HepG2 (cell line): ENCODE data around the gene HMGCS2. TPM values are rescaled to one million over a fixed set of nuclear protein-coding genes. Genes with fewer than 3 reads are reported as not detected.

ENCODE experiments used
- ATAC-seq: fragments of 200-7000 bp; cut with Tn5 transposase; 3 replicates; pipeline ENCODE4 v1.9.1; 2020; ENCODE audit warnings: mild to moderate bottlenecking, moderate library complexity
- BruUV-seq: library from RNA; stranded (reverse); fragments of 400-500 nt; replicated peaks from 2 replicates; lab custom pipeline; 2021; lab: Mats Ljungman, UMichigan
- CTCF ChIA-PET: fragments of 300-600 bp; formaldehyde crosslinking; extraction: SDS; loops from one replicate; lab custom pipeline; 2021; ENCODE audit warnings: low total read pairs, inconsistent platforms, low intra/inter-chr PET ratio; lab: Yijun Ruan, JAX
- POLR2A ChIA-PET: fragments of 350-600 bp; sonication (Branson Sonifier 250); formaldehyde crosslinking; loops from one replicate; lab custom pipeline; 2020; ENCODE audit warnings: antibody characterized with exemption, inconsistent platforms; lab: Yijun Ruan, JAX
- DNase-seq: peaks from one replicate; pipeline ENCODE4 v3.0.0-alpha.2; 2015; ENCODE audit warnings: low spot score
- FAIRE-seq: peaks from 3 replicates; lab custom pipeline; 2011; peaks lifted over from hg19 to GRCh38; lab: Jason Lieb, UNC
- H2AFZ ChIP-seq: one replicate; pipeline ENCODE4 v1.6.1; 2011; ENCODE audit warnings: low read length, inconsistent platforms
- H3K27ac ChIP-seq: fragments of 300-600 bp; 3 replicates; pipeline ENCODE4 v1.8.0; 2011; ENCODE audit warnings: mixed run types, mild to moderate bottlenecking, mixed read lengths, low read length, inconsistent platforms; ENCODE audit not compliant: insufficient read depth; ENCODE audit errors: extremely low read length
- H3K27me3 ChIP-seq, 2 experiments: fragments of 200-600 bp in 1 of 2; 2 replicates in 1 of 2; 3 replicates in 1 of 2; pipeline versions ENCODE4 v1.6.0 to v1.8.0; 2011; ENCODE audit warnings: low read length in 2 of 2, mild to moderate bottlenecking in 2 of 2, moderate library complexity in 2 of 2, inconsistent platforms in 1 of 2; ENCODE audit not compliant: insufficient read depth in 2 of 2, control insufficient read depth in 1 of 2
- H3K36me3 ChIP-seq, 2 experiments: fragments of 200-600 bp in 1 of 2; replicated peaks in 1 of 2; 2 replicates in 1 of 2; 3 replicates in 1 of 2; pipeline versions ENCODE4 v1.5.1 to v1.8.0; 2011; ENCODE audit warnings: low read length in 2 of 2, inconsistent platforms in 1 of 2; ENCODE audit not compliant: insufficient read depth in 2 of 2, control insufficient read depth in 1 of 2
- H3K4me1 ChIP-seq: 2 replicates; pipeline ENCODE4 v1.5.1; 2012; ENCODE audit warnings: low read length, inconsistent platforms; ENCODE audit not compliant: insufficient read depth
- H3K4me2 ChIP-seq: 2 replicates; pipeline ENCODE4 v1.6.0; 2011; ENCODE audit warnings: low read depth, low read length, inconsistent platforms
- H3K4me3 ChIP-seq, 3 experiments: fragments of 200-600 bp in 1 of 3; sonication (generic), shearing (Covaris generic) in 1 of 3; replicated peaks in 1 of 3; 2 replicates each; pipeline ENCODE4 v1.5.1; 2011 to 2016; ENCODE audit warnings: low read length in 3 of 3, inconsistent platforms in 2 of 3, low read depth in 2 of 3, mild to moderate bottlenecking in 2 of 3, control low read depth in 1 of 3, mixed read lengths in 1 of 3; ENCODE audit not compliant: insufficient read depth in 1 of 3
- H3K79me2 ChIP-seq: one replicate; pipeline ENCODE4 v1.6.1; 2011; ENCODE audit warnings: low read length, inconsistent platforms; ENCODE audit not compliant: insufficient read depth
- H3K9ac ChIP-seq: 2 replicates; pipeline ENCODE4 v1.6.0; 2011; ENCODE audit warnings: mild to moderate bottlenecking, low read depth, low read length, inconsistent platforms; ENCODE audit not compliant: insufficient read depth
- H3K9me3 ChIP-seq: 2 replicates; pipeline ENCODE4 v1.5.1; 2012; ENCODE audit warnings: mild to moderate bottlenecking, low read length
- H4K20me1 ChIP-seq: 2 replicates; pipeline ENCODE4 v1.6.0; 2011; ENCODE audit warnings: inconsistent platforms, mild to moderate bottlenecking, low read length, moderate library complexity; ENCODE audit not compliant: insufficient read depth
- NFE2L2 ChIP-seq: fragments of 150-350 bp; IDR thresholded peaks from 2 replicates; pipeline ENCODE4 v1.6.1; 2014; ENCODE audit warnings: low read length
- PPARG ChIP-seq: conservative IDR thresholded peaks from 2 replicates; pipeline ENCODE4 v1.6.1; 2016; ENCODE audit warnings: missing biosample characterization, missing genetic modification reagents
- SALL1 ChIP-seq: sonication (generic); formaldehyde crosslinking; IDR thresholded peaks from 2 replicates; pipeline ENCODE4 v1.8.0; 2022; ENCODE audit warnings: mild to moderate bottlenecking, missing genetic modification reagents
- SIX1 ChIP-seq: sonication (generic); formaldehyde crosslinking; IDR thresholded peaks from 2 replicates; pipeline ENCODE4 v1.4.0; 2020; ENCODE audit warnings: missing genetic modification reagents, borderline replicate concordance
- TEAD3 ChIP-seq: optimal IDR thresholded peaks from 2 replicates; pipeline ENCODE3; 2016; ENCODE audit warnings: borderline replicate concordance
- ZFP37 ChIP-seq: sonication (generic); formaldehyde crosslinking; IDR thresholded peaks from 2 replicates; pipeline ENCODE4 v1.4.0; 2020; ENCODE audit warnings: missing genetic modification reagents, borderline replicate concordance
- ZIK1 ChIP-seq: sonication (generic); formaldehyde crosslinking; IDR thresholded peaks from 2 replicates; pipeline ENCODE4 v1.5.0; 2020; ENCODE audit warnings: mild to moderate bottlenecking, low read depth, missing genetic modification reagents, borderline replicate concordance
- ZNF292 ChIP-seq: sonication (generic); formaldehyde crosslinking; IDR thresholded peaks from 2 replicates; pipeline ENCODE4 v1.8.1; 2022; ENCODE audit warnings: mild to moderate bottlenecking, low read depth, missing genetic modification reagents, borderline replicate concordance
- ZSCAN25 ChIP-seq: sonication (generic); formaldehyde crosslinking; IDR thresholded peaks from 2 replicates; pipeline ENCODE4 v1.8.0; 2022; ENCODE audit warnings: mild to moderate bottlenecking, missing genetic modification reagents
- whole genome bisulfite sequencing: methylation state at CpG from one replicate; pipeline ENCODE4 v1.1.6; 2017; ENCODE audit warnings: low lambda C conversion rate; 5-methylcytosine and 5-hydroxymethylcytosine counted together
- in situ Hi-C: cut with HindIII; loops from 2 replicates; pipeline ENCODE4 v1.10.0; 2017; ENCODE audit warnings: low pct_unique_long_range_greater_than_20kb; ENCODE audit not compliant: extremely low pct_ligation_motif_present
- intact Hi-C: fragments of 100-400 bp; cut with micrococcal nuclease; formaldehyde crosslinking; loops from one replicate; pipeline ENCODE4 v1.10.0; 2022; ENCODE audit not compliant: unreplicated experiment
- polyA plus RNA-seq, 8 experiments: library from polyadenylated mRNA; depleted of rRNA in 3 of 8; stranded (reverse) in 7 of 8; unstranded in 1 of 8; fragments of >200 nt; fragmentation: Illumina TruSeq in 4 of 8; extraction: Trizol in 4 of 8; gene quantifications; 2 replicates each; pipeline versions ENCODE4 v1.2.1 to v1.2.3, GENCODE V29; 2011 to 2016; ENCODE audit warnings: low read depth in 4 of 8, missing spikeins in 1 of 8, mixed read lengths in 1 of 8; ENCODE audit not compliant: insufficient read depth in 1 of 8
- total RNA-seq, 5 experiments: library from RNA; depleted of rRNA; stranded (reverse); fragments of >200 nt; fragmentation: Illumina TruSeq; extraction: Trizol; gene quantifications; 2 replicates each; pipeline ENCODE4 v1.2.3, GENCODE V29; 2016; ENCODE audit warnings: low read depth in 1 of 5
- TF ChIP-seq, protein P1 (sequence below): sonication (generic); formaldehyde crosslinking; IDR thresholded peaks from 2 replicates; pipeline ENCODE4 v1.4.0; 2020; ENCODE audit warnings: missing genetic modification reagents

HMGCS2 gene
- total and polyA plus RNA-seq, 2 of the 13 experiments (the other 11 are each of a cell fraction or from before 2014, with no cell fraction given), result 0.44 to 1.5 TPM

DNA sequence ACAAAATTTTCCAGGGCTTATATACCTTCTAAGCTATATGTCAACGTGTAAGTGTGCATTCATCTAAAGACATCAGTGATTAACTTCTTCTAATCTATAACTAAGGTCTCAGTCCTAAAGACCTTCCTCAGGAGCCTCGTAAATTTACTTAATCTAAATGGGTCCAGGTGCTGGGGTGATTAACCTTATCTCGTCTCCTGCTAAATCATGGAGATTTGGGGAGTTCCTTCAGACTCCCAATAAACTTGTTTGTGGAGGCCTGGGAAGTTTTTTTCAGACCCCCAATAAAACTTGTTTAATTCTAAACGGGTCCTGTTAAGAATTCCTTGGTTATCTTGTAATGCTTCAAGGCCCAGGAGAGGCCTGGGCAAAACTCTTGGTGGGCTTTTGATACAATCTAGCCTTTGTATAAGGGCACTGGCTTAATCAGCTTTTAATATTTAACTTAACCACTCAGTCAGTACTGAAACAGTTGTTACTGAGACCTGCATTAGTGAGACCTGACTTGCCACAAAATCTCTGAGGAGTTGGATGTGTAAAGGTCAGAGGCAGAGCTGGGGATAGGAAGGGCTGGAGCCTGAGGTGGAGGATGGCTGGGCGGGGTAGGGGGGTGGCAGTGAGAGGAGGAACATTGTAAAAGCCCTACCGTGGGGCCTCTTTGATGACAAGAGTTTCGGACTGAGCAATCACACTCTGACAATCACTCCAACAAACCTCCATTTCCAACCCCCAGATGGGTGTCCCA lies 6.2 kb upstream of the HMGCS2 start:
- peak overlapping the region; percentile 70 for H3K4me2 ChIP-seq
- no peak for DNase-seq
- TF ChIP-seq SIX1 (no peak), NFE2L2 (no peak), ZSCAN25 (peak; percentile 83), TEAD3 (CRISPR knock-in tag) (no peak), ZNF292 (0 out of 2 replicates have a peak, but pooled peaks have one; percentile 30), ZIK1 (no peak), ZFP37 (CRISPR knock-in tag) (no peak), SALL1 (CRISPR knock-in tag) (0 out of 2 replicates have a peak, but pooled peaks have one; percentile 22), PPARG (CRISPR knock-in tag) (no peak)
- TF ChIP-seq, protein P1, sequence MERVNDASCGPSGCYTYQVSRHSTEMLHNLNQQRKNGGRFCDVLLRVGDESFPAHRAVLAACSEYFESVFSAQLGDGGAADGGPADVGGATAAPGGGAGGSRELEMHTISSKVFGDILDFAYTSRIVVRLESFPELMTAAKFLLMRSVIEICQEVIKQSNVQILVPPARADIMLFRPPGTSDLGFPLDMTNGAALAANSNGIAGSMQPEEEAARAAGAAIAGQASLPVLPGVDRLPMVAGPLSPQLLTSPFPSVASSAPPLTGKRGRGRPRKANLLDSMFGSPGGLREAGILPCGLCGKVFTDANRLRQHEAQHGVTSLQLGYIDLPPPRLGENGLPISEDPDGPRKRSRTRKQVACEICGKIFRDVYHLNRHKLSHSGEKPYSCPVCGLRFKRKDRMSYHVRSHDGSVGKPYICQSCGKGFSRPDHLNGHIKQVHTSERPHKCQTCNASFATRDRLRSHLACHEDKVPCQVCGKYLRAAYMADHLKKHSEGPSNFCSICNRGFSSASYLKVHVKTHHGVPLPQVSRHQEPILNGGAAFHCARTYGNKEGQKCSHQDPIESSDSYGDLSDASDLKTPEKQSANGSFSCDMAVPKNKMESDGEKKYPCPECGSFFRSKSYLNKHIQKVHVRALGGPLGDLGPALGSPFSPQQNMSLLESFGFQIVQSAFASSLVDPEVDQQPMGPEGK (CRISPR knock-in tag), result 0 out of 2 replicates have a peak, but pooled peaks have one; percentile 17
- TF ChIP-seq, all 625 proteins: peak for 4
- intact Hi-C loops (no loop called here), in situ Hi-C loops (no loop called here)
- Histone ChIP-seq H2AFZ (no peak overlapping the region), H3K27ac (peak overlapping the region; percentile 59), H3K36me3 (no peaks in the 10 kb centered on the region), H3K79me2 (no peaks in the 10 kb centered on the region), H3K9me3 (no peaks in the 10 kb centered on the region), H3K4me1 (peaks cover 96% of the 10 kb centered on the region), H3K4me3 (peak overlapping the region in 1 of 3 experiments; percentile 31; a peak in 1 of 6 replicates), H3K9ac (peak overlapping the region; percentile 28; the same call in 1 of the 2 replicates), H3K27me3 (no peaks in the 10 kb centered on the region), H4K20me1 (no peaks in the 10 kb centered on the region)
- CTCF ChIA-PET, result no interaction called here
- 19% methylated on average over 7 of the region's 7 CpGs for WGBS
- ATAC-seq (peak; percentile 22), FAIRE-seq (no peak)
- POLR2A ChIA-PET, result interaction anchor here (1.0 to 2.3 kb wide), 2 partner anchors 9 to 21 kb away, joined by 3 to 12 read pairs; no protein-coding TSS in a partner anchor
- no TSS peak for BruUV-seq
